DOHH2 (cell line): ENCODE data around the gene CPM.
A peak's percentile ranks its signal among the peaks of the same experiment; 100 is the strongest.

ENCODE experiments used
- H3F3A ChIP-seq: fragments of 200-600 bp; sonication (generic), shearing (Covaris generic); 2 replicates; pipeline ENCODE4 v1.6.0; 2016; ENCODE audit warnings: antibody characterized with exemption, mild to moderate bottlenecking; ENCODE audit not compliant: control insufficient read depth, insufficient read depth
- H3K27ac ChIP-seq: fragments of 200-600 bp; sonication (generic); 2 replicates; pipeline ENCODE4 v1.5.1; 2014; ENCODE audit warnings: low read depth, mild to moderate bottlenecking, low read length, moderate library complexity
- H3K27me3 ChIP-seq: fragments of 200-600 bp; sonication (generic); 2 replicates; pipeline ENCODE4 v1.6.1; 2014; ENCODE audit warnings: mild to moderate bottlenecking, low read length, mixed read lengths; ENCODE audit not compliant: control insufficient read depth
- H3K36me3 ChIP-seq: fragments of 200-600 bp; sonication (generic); 2 replicates; pipeline ENCODE4 v1.6.1; 2014; ENCODE audit warnings: mild to moderate bottlenecking, low read length, moderate library complexity, mixed read lengths; ENCODE audit not compliant: control insufficient read depth
- H3K4me1 ChIP-seq: fragments of 200-600 bp; sonication (generic); 2 replicates; pipeline ENCODE4 v1.6.1; 2014; ENCODE audit warnings: mild to moderate bottlenecking, low read length, mixed read lengths; ENCODE audit not compliant: control insufficient read depth
- H3K4me2 ChIP-seq: fragments of 200-600 bp; sonication (generic); 2 replicates; pipeline ENCODE4 v1.6.0; 2014; ENCODE audit warnings: mild to moderate bottlenecking, low read length, moderate library complexity
- H3K4me3 ChIP-seq: fragments of 200-600 bp; sonication (generic); 2 replicates; pipeline ENCODE4 v1.5.1; 2014; ENCODE audit warnings: mild to moderate bottlenecking, low read length, mixed read lengths
- H3K79me2 ChIP-seq: fragments of 200-600 bp; sonication (generic); 2 replicates; pipeline ENCODE4 v1.6.1; 2014; ENCODE audit warnings: mild to moderate bottlenecking, low read length, mixed read lengths; ENCODE audit not compliant: control insufficient read depth
- H3K9me2 ChIP-seq: fragments of 200-600 bp; sonication (generic); replicated peaks from 2 replicates; pipeline ENCODE4 v1.6.1; 2014; ENCODE audit warnings: mild to moderate bottlenecking, low read length, mixed read lengths; ENCODE audit not compliant: control insufficient read depth
- H3K9me3 ChIP-seq: fragments of 200-600 bp; sonication (generic); 2 replicates; pipeline ENCODE4 v1.6.1; 2014; ENCODE audit warnings: antibody characterized with exemption, low read length, mixed read lengths; ENCODE audit not compliant: control insufficient read depth, insufficient read depth
- H4K20me1 ChIP-seq: fragments of 200-600 bp; sonication (generic); 2 replicates; pipeline ENCODE4 v1.6.0; 2014; ENCODE audit warnings: low read depth, mild to moderate bottlenecking, antibody characterized with exemption, low read length, moderate library complexity; ENCODE audit not compliant: control insufficient read depth, insufficient read depth
- EZH2phosphoT487 ChIP-seq: fragments of 200-600 bp; sonication (generic); IDR thresholded peaks from 2 replicates; pipeline ENCODE4 v1.6.1; 2017; ENCODE audit warnings: borderline replicate concordance, mild to moderate bottlenecking, antibody characterized with exemption, low read length, moderate library complexity, mixed read lengths
- TF ChIP-seq, protein P1 (sequence below): fragments of 200-600 bp; sonication (generic); IDR thresholded peaks from one replicate; pipeline ENCODE4 v1.5.1; 2014; ENCODE audit warnings: antibody characterized with exemption, mild to moderate bottlenecking, low read depth, low read length; ENCODE audit not compliant: poor library complexity, severe bottlenecking

The CPM gene

DNA sequence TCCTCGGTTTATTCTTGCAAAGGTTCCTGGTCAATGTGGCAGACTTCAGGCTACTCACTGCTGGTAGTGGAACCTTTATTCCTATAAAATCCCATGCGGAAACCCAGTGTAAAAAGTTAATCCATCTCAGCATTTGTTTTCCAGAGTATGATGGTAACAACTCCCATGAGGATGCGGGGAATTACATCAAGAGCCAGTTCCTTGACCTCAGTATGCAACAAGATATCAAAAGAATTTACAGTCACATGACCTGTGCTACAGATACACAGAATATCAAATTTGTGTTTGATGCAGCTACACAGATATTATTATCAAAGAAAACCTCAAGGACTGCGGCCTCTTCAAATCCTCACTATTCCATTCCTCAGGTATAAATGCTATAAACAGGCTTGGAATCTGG, 19.3 kb downstream of the CPM start:
- peaks cover 12% of the 10 kb centered on the region for H3K36me3 ChIP-seq
- no peak overlapping the region for H3K27ac ChIP-seq
- TF ChIP-seq, protein P1, sequence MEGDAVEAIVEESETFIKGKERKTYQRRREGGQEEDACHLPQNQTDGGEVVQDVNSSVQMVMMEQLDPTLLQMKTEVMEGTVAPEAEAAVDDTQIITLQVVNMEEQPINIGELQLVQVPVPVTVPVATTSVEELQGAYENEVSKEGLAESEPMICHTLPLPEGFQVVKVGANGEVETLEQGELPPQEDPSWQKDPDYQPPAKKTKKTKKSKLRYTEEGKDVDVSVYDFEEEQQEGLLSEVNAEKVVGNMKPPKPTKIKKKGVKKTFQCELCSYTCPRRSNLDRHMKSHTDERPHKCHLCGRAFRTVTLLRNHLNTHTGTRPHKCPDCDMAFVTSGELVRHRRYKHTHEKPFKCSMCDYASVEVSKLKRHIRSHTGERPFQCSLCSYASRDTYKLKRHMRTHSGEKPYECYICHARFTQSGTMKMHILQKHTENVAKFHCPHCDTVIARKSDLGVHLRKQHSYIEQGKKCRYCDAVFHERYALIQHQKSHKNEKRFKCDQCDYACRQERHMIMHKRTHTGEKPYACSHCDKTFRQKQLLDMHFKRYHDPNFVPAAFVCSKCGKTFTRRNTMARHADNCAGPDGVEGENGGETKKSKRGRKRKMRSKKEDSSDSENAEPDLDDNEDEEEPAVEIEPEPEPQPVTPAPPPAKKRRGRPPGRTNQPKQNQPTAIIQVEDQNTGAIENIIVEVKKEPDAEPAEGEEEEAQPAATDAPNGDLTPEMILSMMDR: no peak
- no peak for TF ChIP-seq EZH2phosphoT487
- peaks cover 69% of the 10 kb centered on the region for H3K4me1 ChIP-seq
- H3K9me2 ChIP-seq: no peaks in the 10 kb centered on the region
- H3K9me3 ChIP-seq: no peaks in the 10 kb centered on the region
- H3K4me2 ChIP-seq: no peak overlapping the region
- H3K4me3 ChIP-seq: no peak overlapping the region
- H3F3A ChIP-seq: 0 out of 2 replicates have a peak, but pooled peaks cover 2% of the 10 kb centered on the region
- no peaks in the 10 kb centered on the region for H3K27me3 ChIP-seq
- H3K79me2 ChIP-seq: peaks cover 83% of the 10 kb centered on the region
- no peaks in the 10 kb centered on the region for H4K20me1 ChIP-seq

DNA sequence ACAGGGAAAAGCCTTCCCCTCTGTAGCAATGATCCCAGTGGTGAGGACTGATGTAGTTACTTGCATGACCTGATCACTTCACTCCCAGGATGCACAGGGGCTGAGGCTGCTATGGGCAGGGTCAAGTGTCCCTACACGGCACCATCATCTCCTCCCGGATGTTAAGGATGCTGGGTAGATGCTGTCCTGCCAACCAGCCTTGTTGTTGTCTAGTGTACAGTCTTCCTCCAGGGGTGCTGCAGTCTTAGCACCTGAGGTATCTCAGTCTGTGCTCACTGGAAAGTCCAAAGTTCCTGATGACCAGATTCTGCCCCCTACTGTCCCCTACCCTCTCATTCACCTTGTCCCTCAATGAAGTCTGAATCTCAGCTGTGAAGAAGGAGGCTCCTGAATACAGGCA, 20.1 kb downstream of the CPM start:
- Histone ChIP-seq H3K4me2 (no peak overlapping the region), H3K9me2 (no peaks in the 10 kb centered on the region), H3K9me3 (no peaks in the 10 kb centered on the region), H3F3A (0 out of 2 replicates have a peak, but pooled peaks cover 2% of the 10 kb centered on the region), H3K27me3 (no peaks in the 10 kb centered on the region), H3K4me3 (no peak overlapping the region), H3K79me2 (peaks cover 83% of the 10 kb centered on the region), H3K36me3 (peaks cover 12% of the 10 kb centered on the region), H3K27ac (no peak overlapping the region), H3K4me1 (peaks cover 69% of the 10 kb centered on the region), H4K20me1 (no peaks in the 10 kb centered on the region)
- TF ChIP-seq EZH2phosphoT487: no peak
- TF ChIP-seq, protein P1: peak; percentile 54

DNA sequence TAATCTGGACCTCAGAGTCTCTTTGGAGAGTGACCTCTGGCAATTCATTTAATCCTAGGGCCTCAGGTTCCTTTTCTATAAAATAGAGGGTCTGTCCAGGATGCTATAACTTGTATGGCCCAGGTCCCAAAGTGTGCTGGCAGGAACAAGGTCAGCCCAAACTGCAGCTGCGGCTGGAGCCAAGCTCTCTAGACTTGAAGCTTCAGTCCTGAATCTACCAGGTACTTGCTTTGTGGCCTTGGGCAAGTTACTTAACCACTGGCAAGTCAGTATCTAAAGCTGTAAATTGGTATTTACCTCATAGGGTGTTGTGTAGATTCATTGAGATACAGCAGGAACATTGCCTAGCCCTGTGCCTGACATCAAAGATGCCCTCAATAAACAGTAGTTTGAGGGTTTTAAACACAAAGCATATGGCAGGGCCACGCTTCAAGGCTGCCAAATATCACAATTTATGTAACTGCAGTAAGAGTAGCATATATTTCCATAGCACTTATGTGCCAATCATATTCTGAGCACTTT, 21.7 kb downstream of the CPM start:
- H3F3A ChIP-seq: peaks cover 2% of the 10 kb centered on the region; the same call in 1 of the 2 replicates
- no peaks in the 10 kb centered on the region for H3K9me3 ChIP-seq
- no peaks in the 10 kb centered on the region for H3K27me3 ChIP-seq
- TF ChIP-seq, protein P1: no peak
- TF ChIP-seq EZH2phosphoT487: no peak
- peaks cover 66% of the 10 kb centered on the region for H3K4me1 ChIP-seq
- H3K79me2 ChIP-seq: peaks cover 85% of the 10 kb centered on the region
- no peaks in the 10 kb centered on the region for H3K9me2 ChIP-seq
- H4K20me1 ChIP-seq: no peaks in the 10 kb centered on the region
- no peak overlapping the region for H3K27ac ChIP-seq
- H3K4me3 ChIP-seq: no peak overlapping the region
- H3K36me3 ChIP-seq: peaks cover 12% of the 10 kb centered on the region
- H3K4me2 ChIP-seq: no peak overlapping the region

DNA sequence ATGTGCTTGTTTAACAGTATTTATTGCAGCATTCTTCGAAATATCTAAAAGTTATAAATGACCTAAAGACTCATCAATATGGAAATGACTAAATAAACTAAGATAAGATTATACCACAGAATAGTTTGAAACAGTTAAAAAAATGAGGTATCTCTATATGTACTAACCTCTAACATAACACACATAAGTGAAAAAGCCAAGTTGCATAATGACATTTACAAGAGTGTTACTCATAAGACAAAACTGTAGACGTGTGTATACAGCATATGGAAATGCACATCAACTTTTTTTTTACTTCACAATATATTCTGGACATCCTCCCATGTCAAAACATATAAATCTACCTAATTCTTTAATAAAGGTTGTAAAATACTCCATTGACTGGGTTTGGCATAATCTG, 22.8 kb downstream of the CPM start:
- Histone ChIP-seq H3K36me3 (peaks cover 11% of the 10 kb centered on the region), H3K79me2 (peaks cover 85% of the 10 kb centered on the region), H3K27ac (no peak overlapping the region), H3K4me1 (peaks cover 70% of the 10 kb centered on the region), H3K4me2 (no peak overlapping the region), H3K9me2 (no peaks in the 10 kb centered on the region), H4K20me1 (no peaks in the 10 kb centered on the region), H3K9me3 (no peaks in the 10 kb centered on the region), H3F3A (peaks cover 11% of the 10 kb centered on the region), H3K27me3 (no peaks in the 10 kb centered on the region), H3K4me3 (no peak overlapping the region)
- TF ChIP-seq, protein P1: no peak
- no peak for TF ChIP-seq EZH2phosphoT487
